Smooth muscle cell (in vitro differentiated cells): ENCODE measurements around the gene RBFOX1. TPM values are rescaled to one million over a fixed set of nuclear protein-coding genes. Genes with fewer than 3 reads are reported as not detected.

ENCODE experiments used
- DNase-seq: peaks from one replicate; lab custom pipeline; 2025; ENCODE audit not compliant: unreplicated experiment; lab: John Stamatoyannopoulos, UW
- H2AFZ ChIP-seq: fragments of 200-600 bp; sonication (generic); 2 replicates; pipeline ENCODE4 v1.6.0; 2016; ENCODE audit warnings: antibody characterized with exemption, low read depth, mild to moderate bottlenecking
- H3F3A ChIP-seq: fragments of 200-600 bp; sonication (generic); 2 replicates; pipeline ENCODE4 v1.6.0; 2017; ENCODE audit warnings: antibody characterized with exemption, low read depth
- H3K27ac ChIP-seq: fragments of 200-600 bp; sonication (generic); 2 replicates; pipeline ENCODE4 v1.5.1; 2016; ENCODE audit warnings: low read depth, mild to moderate bottlenecking
- H3K27me3 ChIP-seq: fragments of 200-600 bp; sonication (generic); 2 replicates; pipeline ENCODE4 v1.6.1; 2016; ENCODE audit warnings: low read depth, mild to moderate bottlenecking
- H3K36me3 ChIP-seq: fragments of 200-600 bp; sonication (generic); 2 replicates; pipeline ENCODE4 v1.5.1; 2016; ENCODE audit warnings: low read depth
- H3K4me1 ChIP-seq: fragments of 200-600 bp; sonication (generic); 2 replicates; pipeline ENCODE4 v1.5.1; 2016; ENCODE audit warnings: low read depth
- H3K4me2 ChIP-seq: fragments of 200-600 bp; sonication (generic); 2 replicates; pipeline ENCODE4 v1.6.0; 2016; ENCODE audit warnings: mild to moderate bottlenecking
- H3K4me3 ChIP-seq: fragments of 200-600 bp; sonication (generic); 2 replicates; pipeline ENCODE4 v1.5.1; 2016; ENCODE audit warnings: mild to moderate bottlenecking
- H3K79me2 ChIP-seq: fragments of 200-600 bp; sonication (generic); 2 replicates; pipeline ENCODE4 v1.6.0; 2016; ENCODE audit warnings: low read depth, mild to moderate bottlenecking
- H3K9ac ChIP-seq: fragments of 200-600 bp; sonication (generic); 2 replicates; pipeline ENCODE4 v1.6.0; 2016; ENCODE audit warnings: low read depth
- H3K9me3 ChIP-seq: fragments of 200-600 bp; sonication (generic); replicated peaks from 2 replicates; pipeline ENCODE4 v1.5.1; 2016; ENCODE audit warnings: low read depth
- H4K20me1 ChIP-seq: fragments of 200-600 bp; sonication (generic); 2 replicates; pipeline ENCODE4 v1.6.0; 2016; ENCODE audit warnings: low read depth
- CTCF ChIP-seq: fragments of 200-600 bp; sonication (generic); IDR thresholded peaks from 2 replicates; pipeline ENCODE4 v1.5.1; 2017; ENCODE audit warnings: borderline replicate concordance, mild to moderate bottlenecking, antibody characterized with exemption; ENCODE audit not compliant: insufficient read depth, poor library complexity, severe bottlenecking
- WGBS: methylation state at CpG from one replicate; pipeline ENCODE4 v1.1.7; 2016; ENCODE audit warnings: low lambda C conversion rate; 5-methylcytosine and 5-hydroxymethylcytosine counted together
- polyA plus RNA-seq: library from polyadenylated mRNA; unstranded; fragments of >200 nt; fragmentation: Nextera tagmentation; extraction: Ambion mirVana; gene quantifications from 2 replicates; pipeline ENCODE4 v1.2.1, GENCODE V29; 2016
- total RNA-seq: library from RNA; depleted of rRNA; stranded (reverse); fragments of >200 nt; gene quantifications from 2 replicates; pipeline ENCODE4 v1.2.3, GENCODE V29; 2014

The RBFOX1 gene
- total and polyA plus RNA-seq, 2 experiments from 2014 or later = not detected

DNA sequence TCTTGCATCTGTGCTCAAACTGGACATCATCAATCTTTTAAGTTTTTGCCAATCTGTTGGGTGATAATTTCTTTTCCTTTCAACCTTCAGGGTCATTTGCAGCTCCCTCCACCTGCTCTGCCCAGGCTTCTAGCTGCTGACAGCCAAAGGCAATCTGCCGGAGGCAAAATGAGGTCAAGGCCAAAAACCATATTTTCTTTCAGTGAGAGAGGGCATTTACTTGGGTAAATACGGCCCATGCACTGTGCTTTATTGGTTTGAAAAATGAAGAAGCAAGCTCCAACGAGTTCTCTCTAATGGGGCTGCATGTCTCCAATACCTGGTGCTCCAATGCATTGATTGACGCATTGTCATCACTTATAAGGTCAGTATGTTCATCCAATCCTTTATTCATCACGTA, 23.1 kb downstream of the RBFOX1 start:
- Histone ChIP-seq H3K36me3 (no peaks in the 10 kb centered on the region), H3K4me2 (no peak overlapping the region), H3K79me2 (no peaks in the 10 kb centered on the region), H4K20me1 (no peaks in the 10 kb centered on the region), H3F3A (no peaks in the 10 kb centered on the region), H3K4me1 (peaks cover 6% of the 10 kb centered on the region), H3K27ac (no peak overlapping the region), H3K27me3 (no peaks in the 10 kb centered on the region), H3K4me3 (no peak overlapping the region), H3K9me3 (no peaks in the 10 kb centered on the region), H3K9ac (no peak overlapping the region), H2AFZ (no peak overlapping the region)
- DNase-seq = no peak
- TF ChIP-seq CTCF = no peak
- 89% methylated on average over 5 of the region's 5 CpGs for WGBS

DNA sequence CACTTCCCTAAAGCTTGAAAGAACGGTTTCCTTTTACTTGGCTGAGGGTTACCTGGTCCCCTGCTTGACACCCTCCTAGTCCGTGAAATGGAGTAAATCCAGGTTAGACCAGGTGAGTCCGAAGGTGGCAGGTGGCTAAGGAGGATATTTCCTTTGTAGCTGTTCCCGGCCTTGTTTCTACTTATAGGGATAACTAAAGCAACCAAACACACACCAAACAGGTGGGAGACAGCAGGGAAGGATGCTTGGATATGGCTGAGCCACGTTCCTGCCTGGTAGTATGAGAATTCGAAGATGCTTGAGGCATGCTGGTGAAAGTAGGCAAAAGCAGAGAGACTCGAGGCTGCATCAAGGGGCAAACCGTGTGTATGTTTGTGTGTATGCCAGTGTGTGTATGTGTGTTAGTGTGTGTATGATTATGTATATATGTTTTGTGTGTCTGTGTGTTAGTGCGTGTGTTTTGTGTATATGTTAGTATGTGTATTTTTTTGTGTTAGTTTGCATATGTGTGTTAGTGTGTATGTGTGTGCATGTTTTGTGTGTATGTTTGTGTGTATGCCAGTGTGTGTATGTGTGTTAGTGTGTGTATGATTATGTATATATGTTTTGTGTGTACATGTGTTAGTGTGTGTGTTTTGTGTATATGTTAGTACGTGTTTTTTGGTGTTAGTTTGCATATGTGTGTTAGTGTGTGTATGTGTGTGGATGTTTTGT, 28.9 kb downstream of the RBFOX1 start:
- H3K9ac ChIP-seq = no peak overlapping the region
- H3K9me3 ChIP-seq = no peaks in the 10 kb centered on the region
- no peak overlapping the region for H3K4me3 ChIP-seq
- DNase-seq = no peak
- H3K36me3 ChIP-seq = no peaks in the 10 kb centered on the region
- TF ChIP-seq CTCF = no peak
- no peaks in the 10 kb centered on the region for H3F3A ChIP-seq
- no peak overlapping the region for H3K4me2 ChIP-seq
- no peak overlapping the region for H3K27ac ChIP-seq
- no peak overlapping the region for H2AFZ ChIP-seq
- 94% methylated on average over 10 of the region's 10 CpGs for WGBS
- no peaks in the 10 kb centered on the region for H3K79me2 ChIP-seq
- H3K4me1 ChIP-seq = peaks cover 13% of the 10 kb centered on the region
- H3K27me3 ChIP-seq = no peaks in the 10 kb centered on the region
- H4K20me1 ChIP-seq = no peaks in the 10 kb centered on the region

GRCh38 chr16:7362231-7362630, 29.6 kb downstream of the RBFOX1 start:
- no peak for TF ChIP-seq CTCF
- no peak overlapping the region for H3K27ac ChIP-seq
- H4K20me1 ChIP-seq = no peaks in the 10 kb centered on the region
- no peak overlapping the region for H3K4me2 ChIP-seq
- no peaks in the 10 kb centered on the region for H3K27me3 ChIP-seq
- no peak for DNase-seq
- H3K9ac ChIP-seq = no peak overlapping the region
- no peak overlapping the region for H2AFZ ChIP-seq
- no peaks in the 10 kb centered on the region for H3F3A ChIP-seq
- no peak overlapping the region for H3K4me3 ChIP-seq
- no peaks in the 10 kb centered on the region for H3K79me2 ChIP-seq
- H3K36me3 ChIP-seq = no peaks in the 10 kb centered on the region
- H3K4me1 ChIP-seq = peaks cover 13% of the 10 kb centered on the region
- WGBS = 95% methylated on average over 6 of the region's 6 CpGs
- no peaks in the 10 kb centered on the region for H3K9me3 ChIP-seq
